Fibroblast of skin of abdomen (primary cell): ENCODE measurements around the gene CDK2AP2.
"Not testable (repeated sequence)": the region's sequence is repeated elsewhere in the genome, so short reads cannot be mapped to it uniquely, and the experiment has no call there.

Experiments used
- DNase-seq: peaks from one replicate; pipeline ENCODE4 v3.0.0-alpha.2; 2013

CDK2AP2 gene

GRCh38 chr11:67523556-67524479 is 15.9 kb upstream of the CDK2AP2 start:
- no peak for DNase-seq

GRCh38 chr11:67522844-67523555 is 15.0 kb upstream of the CDK2AP2 start, which contains the start of gene CABP2:
Gene CABP2, minus strand, starts transcription at chr11:67523446. Its CDS starts 120 bp downstream, at chr11:67523326.
- no peak for DNase-seq

GRCh38 chr11:67522338-67522737 is 14.4 kb upstream of the CDK2AP2 start:
- no peak for DNase-seq

GRCh38 chr11:67521924-67522323 is 14.0 kb upstream of the CDK2AP2 start:
- no peak for DNase-seq

- DNase-seq = no peak
Measured at GRCh38 chr11:67520856-67521824, 13.2 kb upstream of the CDK2AP2 start.

GRCh38 chr11:67519726-67520125 is 11.8 kb upstream of the CDK2AP2 start:
- no peak for DNase-seq

- DNase-seq = no peak
Measured at GRCh38 chr11:67517784-67518552, 10.0 kb upstream of the CDK2AP2 start.

- no peak for DNase-seq
Measured at GRCh38 chr11:67516806-67517205, 8.8 kb upstream of the CDK2AP2 start.

- no peak for DNase-seq
Measured at GRCh38 chr11:67514116-67514515, 6.2 kb upstream of the CDK2AP2 start.

- DNase-seq = not testable (repeated sequence)
Measured at GRCh38 chr11:67511558-67511957, 3.6 kb upstream of the CDK2AP2 start.

- no peak for DNase-seq
Measured at GRCh38 chr11:67510023-67510345, 2.0 kb upstream of the CDK2AP2 start.

GRCh38 chr11:67508486-67509121 is 642 bp upstream of the CDK2AP2 start:
- DNase-seq = peak; percentile 96

GRCh38 chr11:67507242-67507863 is 609 bp downstream of the CDK2AP2 start:
- DNase-seq = no peak

GRCh38 chr11:67506426-67507051 is 1.4 kb downstream of the CDK2AP2 start:
- no peak for DNase-seq

GRCh38 chr11:67505605-67506396 is 2.2 kb downstream of the CDK2AP2 start:
- peak; percentile 75 for DNase-seq

- DNase-seq = peak; percentile 51
Measured at GRCh38 chr11:67504950-67505581, 2.9 kb downstream of the CDK2AP2 start, which contains the start of gene PITPNM1. Gene PITPNM1, minus strand, starts transcription at chr11:67505363. Its CDS starts 1,183 bp downstream, at chr11:67504180.

GRCh38 chr11:67504005-67504949 is 3.7 kb downstream of the CDK2AP2 start:
- peak; percentile 25 for DNase-seq
